GM23338 (cell line): Measurements from ENCODE around the gene MADCAM1.

Source experiments
- CREB1 ChIP-seq: fragments of 250-450 bp; sonication (Bioruptor Pico); IDR thresholded peaks from 2 replicates; pipeline ENCODE4 v1.5.0; 2020; ENCODE audit warnings: low read depth, mild to moderate bottlenecking, moderate library complexity
- EZH2 ChIP-seq: fragments of 200-600 bp; sonication (generic); IDR thresholded peaks from one replicate; pipeline ENCODE4 v1.8.0; 2017; ENCODE audit warnings: antibody characterized with exemption, mild to moderate bottlenecking, low read depth; ENCODE audit not compliant: unreplicated experiment
- EZH2phosphoT487 ChIP-seq: fragments of 200-600 bp; sonication (generic); IDR thresholded peaks from one replicate; pipeline ENCODE4 v1.8.1; 2018; ENCODE audit warnings: antibody characterized with exemption; ENCODE audit not compliant: unreplicated experiment
- NANOG ChIP-seq: IDR thresholded peaks from 2 replicates; pipeline ENCODE4 v1.6.1; 2016; ENCODE audit warnings: antibody characterized with exemption, borderline replicate concordance
- POLR2AphosphoS5 ChIP-seq: IDR thresholded peaks from 2 replicates; pipeline ENCODE4 v1.6.1; 2016; ENCODE audit warnings: antibody characterized with exemption, low read depth
- TF ChIP-seq, protein P1 (sequence below), 2 experiments: fragments of 200-600 bp in 1 of 2; sonication (generic) in 1 of 2; conservative IDR thresholded peaks; 2 replicates each; pipeline versions ENCODE4 v1.5.1 to v1.6.1; 2016 to 2017; ENCODE audit warnings: antibody characterized with exemption in 2 of 2, low read depth in 2 of 2, mild to moderate bottlenecking in 2 of 2, moderate library complexity in 1 of 2

DNA sequence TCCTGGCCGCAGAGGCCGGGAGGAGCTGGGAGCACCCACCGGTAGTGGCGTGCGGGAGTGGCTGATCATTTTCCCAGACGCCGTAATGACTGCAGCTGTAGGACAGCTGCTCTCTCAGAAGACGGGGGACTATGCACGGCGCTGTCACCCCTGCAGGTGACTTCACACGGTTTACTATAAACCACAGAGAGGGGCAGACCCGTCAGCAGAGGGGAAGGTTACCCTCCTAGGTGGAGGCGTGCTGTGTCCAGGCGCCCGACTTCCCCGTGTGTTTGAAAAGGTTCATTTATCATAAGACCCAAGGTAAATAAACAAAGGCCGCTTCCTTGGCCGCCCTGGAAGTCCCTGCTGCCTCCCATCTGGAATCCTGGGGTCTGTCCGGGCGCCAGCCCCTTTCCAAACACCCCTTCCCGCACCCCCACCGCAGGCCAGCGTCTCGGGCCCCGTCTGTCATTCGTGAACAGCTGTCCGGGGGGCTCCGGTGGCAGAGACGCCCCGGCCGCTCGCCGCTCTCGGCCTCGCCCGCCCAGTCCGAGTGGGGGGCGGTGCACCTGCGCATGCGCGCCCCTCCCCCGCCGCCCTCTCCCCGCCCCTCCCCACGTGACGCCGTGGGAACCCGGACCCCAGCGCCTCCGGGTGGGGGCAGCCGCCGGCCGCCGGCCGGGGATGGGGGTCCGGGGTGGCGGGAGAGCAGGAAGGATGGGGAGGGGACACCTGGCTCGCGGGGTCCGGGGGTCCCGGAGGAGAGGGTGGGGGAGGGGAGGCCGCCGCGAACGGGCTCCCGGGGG lies 36.4 kb upstream of the MADCAM1 start:
- TF ChIP-seq CREB1 (CRISPR knock-in tag) (no peak), EZH2 (peak; percentile 47), POLR2AphosphoS5 (peak; percentile 27; the same call in 1 of the 2 replicates), EZH2phosphoT487 (no peak), NANOG (no peak)
- TF ChIP-seq, protein P1, sequence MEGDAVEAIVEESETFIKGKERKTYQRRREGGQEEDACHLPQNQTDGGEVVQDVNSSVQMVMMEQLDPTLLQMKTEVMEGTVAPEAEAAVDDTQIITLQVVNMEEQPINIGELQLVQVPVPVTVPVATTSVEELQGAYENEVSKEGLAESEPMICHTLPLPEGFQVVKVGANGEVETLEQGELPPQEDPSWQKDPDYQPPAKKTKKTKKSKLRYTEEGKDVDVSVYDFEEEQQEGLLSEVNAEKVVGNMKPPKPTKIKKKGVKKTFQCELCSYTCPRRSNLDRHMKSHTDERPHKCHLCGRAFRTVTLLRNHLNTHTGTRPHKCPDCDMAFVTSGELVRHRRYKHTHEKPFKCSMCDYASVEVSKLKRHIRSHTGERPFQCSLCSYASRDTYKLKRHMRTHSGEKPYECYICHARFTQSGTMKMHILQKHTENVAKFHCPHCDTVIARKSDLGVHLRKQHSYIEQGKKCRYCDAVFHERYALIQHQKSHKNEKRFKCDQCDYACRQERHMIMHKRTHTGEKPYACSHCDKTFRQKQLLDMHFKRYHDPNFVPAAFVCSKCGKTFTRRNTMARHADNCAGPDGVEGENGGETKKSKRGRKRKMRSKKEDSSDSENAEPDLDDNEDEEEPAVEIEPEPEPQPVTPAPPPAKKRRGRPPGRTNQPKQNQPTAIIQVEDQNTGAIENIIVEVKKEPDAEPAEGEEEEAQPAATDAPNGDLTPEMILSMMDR (conservative IDR thresholded peaks at IDR 0.05; ENCODE audit: low read depth in 2 of 2) = no peak
